Body of pancreas (tissue), 4 donors: Measurements from ENCODE around the gene LRCH2. TPM values are rescaled to one million over a fixed set of nuclear protein-coding genes. Genes with fewer than 3 reads are reported as not detected.

Experiments
- ATAC-seq: fragments of 150-250 bp; one replicate; pipeline ENCODE4 v1.9.1; 2016
- DNase-seq, 4 donors: peaks; one replicate each; pipeline ENCODE4 v3.0.0-alpha.2; 2019
- H3K27ac ChIP-seq, 4 donors: fragments of 200-600 bp; sonication (generic); 1 replicate in 3 of 4; 2 replicates in 1 of 4; pipeline versions ENCODE4 v1.5.1 to v1.6.1; 2016 to 2019; ENCODE audit warnings: mild to moderate bottlenecking in 1 of 4, mixed read lengths in 1 of 4, moderate library complexity in 1 of 4
- H3K27me3 ChIP-seq, 2 donors: fragments of 200-600 bp; sonication (generic); one replicate each; pipeline ENCODE4 v1.6.0; 2016; ENCODE audit warnings: mild to moderate bottlenecking in 1 of 2
- H3K36me3 ChIP-seq, 2 donors: fragments of 200-600 bp; sonication (generic); replicated peaks in 1 of 2; 2 replicates each; pipeline ENCODE4 v1.5.1; 2016; ENCODE audit warnings: low read depth in 2 of 2; ENCODE audit not compliant: insufficient read depth in 1 of 2
- H3K4me1 ChIP-seq: fragments of 200-600 bp; sonication (generic); one replicate; pipeline ENCODE4 v1.6.0; 2016
- H3K4me3 ChIP-seq, 2 donors: fragments of 200-600 bp; sonication (generic); 1 replicate in 1 of 2; 2 replicates in 1 of 2; pipeline ENCODE4 v1.5.1; 2016 to 2019
- H3K9me3 ChIP-seq, 3 donors: fragments of 200-600 bp; sonication (generic); 1 replicate in 2 of 3; 2 replicates in 1 of 3; pipeline ENCODE4 v1.5.1; 2016
- CTCF ChIP-seq, 7 experiments: fragments of 450-650 bp in 4 of 7; fragments of 200-600 bp in 3 of 7; sonication (generic) in 3 of 7; IDR thresholded peaks; one replicate each; pipeline ENCODE4 v1.5.1; 2016 to 2019; ENCODE audit warnings: antibody characterized with exemption in 7 of 7
- POLR2A ChIP-seq, 3 donors: fragments of 450-650 bp; IDR thresholded peaks; one replicate each; pipeline ENCODE4 v1.6.1; 2016; ENCODE audit warnings: antibody characterized with exemption in 3 of 3, mild to moderate bottlenecking in 2 of 3
- WGBS, 2 donors: methylation state at CpG; one replicate each; pipeline ENCODE4 v1.1.5; 2017; 5-methylcytosine and 5-hydroxymethylcytosine counted together
- intact Hi-C: fragments of 100-400 bp; cut with DNase I; formaldehyde crosslinking; loops from one replicate; pipeline ENCODE4 v1.15.1; 2023
- total RNA-seq, 2 donors: library from RNA; depleted of rRNA; stranded (reverse); fragments of >200 nt; gene quantifications; one replicate each; pipeline ENCODE4 v1.1.0, GENCODE V29; 2016

Gene LRCH2
- 1 to 10 TPM in 1 of 2 donors, under 1 TPM in 1; 0.33 to 1.3 TPM for total RNA-seq

- Histone ChIP-seq H3K9me3 (no peaks in the 10 kb centered on the region), H3K27ac (no peak within 1 kb of the TSS), H3K4me3 (no peak within 1 kb of the TSS), H3K27me3 (no peaks in the 10 kb centered on the region), H3K4me1 (no peaks in the 10 kb centered on the region), H3K36me3 (no peaks in the 10 kb centered on the region)
- TF ChIP-seq POLR2A (IDR thresholded peaks at IDR 0.05) = no peak
- intact Hi-C loops = no loop called here
- ATAC-seq (no peak), DNase-seq (peak in 2 of 4 donors; percentile 6 to 10)
- WGBS, 2 donors = 2 to 5% methylated on average over 15 to 36 of the region's 59 CpGs
Measured at GRCh38 chrX:115233497-115234455, at the start of gene LRCH2. Gene LRCH2 (minus strand): TSS chrX:115234096. CDS start chrX:115234041, 55 bp downstream.

DNA sequence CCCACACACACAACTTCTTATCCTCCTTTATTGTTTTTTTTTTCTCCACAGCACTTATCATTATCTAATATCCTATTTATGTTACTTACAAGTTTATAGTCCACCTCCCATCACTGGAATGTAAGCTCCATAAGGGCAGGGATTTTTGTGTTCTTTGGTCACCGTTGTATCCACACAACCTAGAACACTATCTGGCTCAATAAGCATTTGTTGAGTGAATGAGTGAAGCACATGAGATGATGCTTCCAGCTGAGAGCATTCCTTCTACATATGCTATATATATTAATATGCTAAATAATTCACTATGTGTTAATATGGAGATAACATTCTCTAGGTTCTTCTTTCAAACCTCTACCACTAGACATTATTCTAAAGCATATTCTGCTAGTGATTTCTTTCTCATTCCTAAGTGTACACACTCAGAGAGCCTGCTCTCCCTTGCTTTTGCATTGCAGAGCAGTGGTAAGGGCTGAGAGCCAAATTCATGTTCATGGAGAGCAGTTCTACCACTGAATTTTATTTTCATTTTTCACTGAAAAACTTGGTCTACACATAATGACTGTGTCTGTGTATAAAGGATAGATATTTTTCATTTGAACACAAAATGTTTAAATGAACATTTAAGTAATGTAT lies 35.3 kb upstream of the LRCH2 start:
- Histone ChIP-seq H3K27ac (no peak overlapping the region), H3K4me3 (no peak overlapping the region), H3K9me3 (no peaks in the 10 kb centered on the region), H3K27me3 (no peaks in the 10 kb centered on the region), H3K36me3 (no peaks in the 10 kb centered on the region), H3K4me1 (no peaks in the 10 kb centered on the region)
- whole genome bisulfite sequencing, 2 donors = 86 to 91% methylated on average over 1 of the region's 1 CpG
- no peak for ATAC-seq
- TF ChIP-seq CTCF (IDR thresholded peaks at IDR 0.05) = no peak
- TF ChIP-seq POLR2A (IDR thresholded peaks at IDR 0.05) = no peak
- intact Hi-C loops = no loop called here
- DNase-seq = no peak

DNA sequence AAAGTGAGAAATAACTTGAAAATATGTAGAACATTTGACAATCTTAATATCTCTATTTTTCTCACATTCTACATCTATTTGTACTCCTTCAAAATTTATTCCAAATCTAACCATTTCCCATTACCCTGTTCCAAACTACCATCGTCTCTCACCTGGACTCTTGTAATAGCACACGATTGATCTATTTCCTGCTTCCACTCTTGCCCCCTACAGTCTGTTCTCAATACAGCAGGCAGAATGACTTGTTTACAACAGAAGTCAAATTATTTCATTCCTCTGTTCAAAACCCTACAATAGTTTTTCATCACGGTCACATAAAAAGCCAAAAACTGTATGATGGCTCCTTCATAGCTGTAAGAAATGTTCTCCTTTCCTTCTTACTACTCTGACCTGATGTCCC lies 34.5 kb upstream of the LRCH2 start:
- Histone ChIP-seq H3K36me3 (no peaks in the 10 kb centered on the region), H3K9me3 (no peaks in the 10 kb centered on the region)
- no peak for ATAC-seq

DNA sequence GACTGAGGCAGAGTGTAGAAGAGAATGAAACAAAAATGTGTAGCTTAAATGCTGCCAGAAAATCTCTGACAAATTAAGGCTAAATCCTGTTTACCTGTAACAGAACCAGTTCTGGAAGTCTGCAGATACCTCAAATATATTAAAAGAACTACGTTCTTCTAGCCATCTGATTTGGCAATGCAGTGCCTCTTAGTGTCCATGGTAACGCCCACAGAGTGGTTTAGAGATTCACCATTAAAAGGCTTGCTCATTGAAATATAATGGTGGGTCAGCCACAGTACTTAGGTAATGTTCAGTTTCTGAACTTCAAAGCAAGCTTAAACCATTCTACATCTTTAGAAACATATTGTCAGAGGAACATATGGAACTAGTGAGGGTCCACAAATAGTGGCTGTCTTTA lies 32.4 kb upstream of the LRCH2 start:
- WGBS, 2 donors = 45 to 59% methylated on average over 2 of the region's 2 CpGs
- Histone ChIP-seq H3K27ac (no peak overlapping the region), H3K36me3 (no peaks in the 10 kb centered on the region), H3K4me1 (no peaks in the 10 kb centered on the region), H3K4me3 (no peak overlapping the region), H3K27me3 (no peaks in the 10 kb centered on the region), H3K9me3 (no peaks in the 10 kb centered on the region)
- TF ChIP-seq POLR2A (IDR thresholded peaks at IDR 0.05) (no peak), CTCF (IDR thresholded peaks at IDR 0.05) (no peak)
- DNase-seq = no peak
- ATAC-seq = no peak
- intact Hi-C loops = no loop called here

More for the DNA sequence above, 34.5 kb upstream of the LRCH2 start:
- no peak for DNase-seq
- WGBS, 2 donors = 20 to 31% methylated on average over 3 of the region's 3 CpGs
- H3K4me1 ChIP-seq = no peaks in the 10 kb centered on the region
- no peak overlapping the region for H3K27ac ChIP-seq
- H3K4me3 ChIP-seq = no peak overlapping the region
- H3K27me3 ChIP-seq = no peaks in the 10 kb centered on the region
- TF ChIP-seq POLR2A (IDR thresholded peaks at IDR 0.05) (no peak), CTCF (IDR thresholded peaks at IDR 0.05) (peak in 1 of 7 experiments; percentile 24)
- intact Hi-C loops = no loop called here

GRCh38 chrX:115264009-115264408 lies 30.1 kb upstream of the LRCH2 start:
- DNase-seq (no peak), ATAC-seq (no peak)
- no peak overlapping the region for H3K27ac ChIP-seq
- intact Hi-C loops = no loop called here
- H3K27me3 ChIP-seq = no peaks in the 10 kb centered on the region
- no peaks in the 10 kb centered on the region for H3K9me3 ChIP-seq
- TF ChIP-seq CTCF (IDR thresholded peaks at IDR 0.05) = no peak
- TF ChIP-seq POLR2A (IDR thresholded peaks at IDR 0.05) = no peak
- no peaks in the 10 kb centered on the region for H3K36me3 ChIP-seq
- 55 to 66% methylated on average over 2 of the region's 2 CpGs for WGBS, 2 donors
- no peaks in the 10 kb centered on the region for H3K4me1 ChIP-seq
- no peak overlapping the region for H3K4me3 ChIP-seq
